ENCODE measurements around the gene TMEM132E. TPM values are rescaled to one million over a fixed set of nuclear protein-coding genes. Genes with fewer than 3 reads are reported as not detected.

TMEM132E gene
- total and polyA plus RNA-seq, 2 of the 4 experiments (the other 2 are of a cell fraction) = not detected

DNA sequence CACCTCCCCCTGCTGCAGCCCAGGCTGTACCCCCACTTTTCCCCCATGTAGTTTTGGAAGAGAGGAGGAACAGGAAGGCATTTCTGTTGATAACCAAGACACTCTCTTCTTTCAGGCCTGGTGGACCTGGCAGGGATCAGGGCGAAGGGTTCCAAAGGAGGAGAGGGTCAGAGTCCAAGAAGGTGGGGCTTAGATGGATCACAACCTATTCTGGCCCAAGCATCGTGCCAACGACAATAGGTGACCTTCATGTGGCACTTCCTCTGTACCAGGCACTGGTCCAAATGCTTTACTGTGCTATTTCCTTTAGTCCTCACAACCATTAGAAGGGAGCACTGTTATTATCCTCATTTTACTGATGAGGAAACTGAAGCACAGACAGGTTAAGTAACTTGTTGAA is 84.3 kb downstream of the TMEM132E start:
- Histone ChIP-seq H3K36me3 (ENCODE audit: control insufficient read depth, insufficient read depth, low read length) (no peaks in the 10 kb centered on the region), H2BK120ac (ENCODE audit: low read depth, low read length) (no peak overlapping the region), H3K4me3 (ENCODE audit: insufficient read depth, low read depth, low read length) (no peak overlapping the region), H3K4ac (ENCODE audit: low read depth, low read length) (no peak overlapping the region), H2AFZ (replicated peaks; ENCODE audit: low read length, poor library complexity) (no peak overlapping the region), H3K27me3 (ENCODE audit: control insufficient read depth, insufficient read depth, low read length) (no peaks in the 10 kb centered on the region), H2BK20ac (ENCODE audit: low read depth, low read length) (no peak overlapping the region), H2BK15ac (ENCODE audit: low read depth, low read length) (no peak overlapping the region), H2AK9ac (replicated peaks; ENCODE audit: low read depth, low read length, poor library complexity) (no peak overlapping the region), H3K4me2 (ENCODE audit: low read depth, low read length) (no peak overlapping the region), H4K20me1 (ENCODE audit: insufficient read depth, low read length) (no peaks in the 10 kb centered on the region), H3K9ac (ENCODE audit: low read depth, low read length) (no peak overlapping the region), H4K5ac (ENCODE audit: low read depth, low read length) (no peak overlapping the region), H3K27ac (ENCODE audit: insufficient read depth, low read length) (no peak overlapping the region), H3K56ac (ENCODE audit: extremely low read depth, insufficient read depth, low read length) (no peak overlapping the region), H3K4me1 (ENCODE audit: control insufficient read depth, insufficient read depth, low read length) (no peaks in the 10 kb centered on the region), H2AK5ac (ENCODE audit: low read depth, low read length) (no peak overlapping the region), H4K8ac (ENCODE audit: low read depth in 2 of 2, low read length in 2 of 2) (no peak overlapping the region), H3K79me1 (ENCODE audit: low read depth in 1 of 2, low read length in 2 of 2) (no peaks in the 10 kb centered on the region), H3K9me1 (ENCODE audit: insufficient read depth, low read length) (no peaks in the 10 kb centered on the region), H4K91ac (ENCODE audit: insufficient read depth, low read depth, low read length) (no peak overlapping the region), H3K23ac (ENCODE audit: low read depth, low read length) (no peak overlapping the region), H3K18ac (ENCODE audit: low read depth, low read length) (no peak overlapping the region), H3K14ac (replicated peaks; ENCODE audit: low read depth, low read length) (no peak overlapping the region), H2BK5ac (ENCODE audit: low read depth, low read length, poor library complexity, severe bottlenecking) (no peak overlapping the region), H3K9me3 (ENCODE audit: control insufficient read depth, insufficient read depth, low read length) (no peaks in the 10 kb centered on the region)
- ChIA-PET POLR2A (ENCODE audit: unreplicated experiment) (no interaction called here), CTCF (no interaction called here)
- intact Hi-C loops (cut with micrococcal nuclease) (no loop called here), in situ Hi-C loops (cut with MboI; ENCODE audit: low sequenced_read_pairs) (no loop called here), dilution Hi-C loops (cut with HindIII; ENCODE audit: low sequenced_read_pairs, unreplicated experiment) (no loop called here)
- BruUV-seq (replicated peaks) = no TSS peak
- DNase-seq (no peak), ATAC-seq (ENCODE audit: low read depth) (no peak)
- WGBS, 2 experiments (ENCODE audit: extremely low coverage in 2 of 2, insufficient read length in 1 of 2) = no CpG with 5 or more reads among the region's 3 CpGs
- TF ChIP-seq FOS (IDR thresholded peaks at IDR 0.05; ENCODE audit: low read depth, low read length) = no peak
- no peak for TF ChIP-seq USF2 (IDR thresholded peaks at IDR 0.05; ENCODE audit: low read depth, low read length)
- no peak for TF ChIP-seq NFE2L2 (IDR thresholded peaks at IDR 0.05; ENCODE audit: low read depth, low read length)
- no peak for TF ChIP-seq MAFK (IDR thresholded peaks at IDR 0.05; ENCODE audit: low read depth, low read length)
- no peak for TF ChIP-seq RAD21 (IDR thresholded peaks at IDR 0.05; ENCODE audit: low read length)
- no peak for TF ChIP-seq MXI1 (IDR thresholded peaks at IDR 0.05; ENCODE audit: borderline replicate concordance, low read depth, low read length)
- TF ChIP-seq RFX5 (IDR thresholded peaks at IDR 0.05; ENCODE audit: low read depth, low read length) = no peak
- TF ChIP-seq ELK1 (IDR thresholded peaks at IDR 0.05; ENCODE audit: borderline replicate concordance, low read depth, low read length) = no peak
- TF ChIP-seq CEBPB (IDR thresholded peaks at IDR 0.05; ENCODE audit: low read depth, low read length) = no peak
- no peak for TF ChIP-seq CTCF (conservative IDR thresholded peaks at IDR 0.05; ENCODE audit: low read depth, low read length)
- no peak for TF ChIP-seq CHD1 (IDR thresholded peaks at IDR 0.05; ENCODE audit: low read depth, low read length)

Measured in IMR-90 (cell line).